Measurements from ENCODE around the gene SLC37A1. TPM values are rescaled to one million over a fixed set of nuclear protein-coding genes. Genes with fewer than 3 reads are reported as not detected.
A peak's percentile ranks its signal among the peaks of the same experiment; 100 is the strongest.

The SLC37A1 gene
- total and polyA plus RNA-seq, 8 donors: 4.7 to 14.3 (median 7.9) TPM

DNA sequence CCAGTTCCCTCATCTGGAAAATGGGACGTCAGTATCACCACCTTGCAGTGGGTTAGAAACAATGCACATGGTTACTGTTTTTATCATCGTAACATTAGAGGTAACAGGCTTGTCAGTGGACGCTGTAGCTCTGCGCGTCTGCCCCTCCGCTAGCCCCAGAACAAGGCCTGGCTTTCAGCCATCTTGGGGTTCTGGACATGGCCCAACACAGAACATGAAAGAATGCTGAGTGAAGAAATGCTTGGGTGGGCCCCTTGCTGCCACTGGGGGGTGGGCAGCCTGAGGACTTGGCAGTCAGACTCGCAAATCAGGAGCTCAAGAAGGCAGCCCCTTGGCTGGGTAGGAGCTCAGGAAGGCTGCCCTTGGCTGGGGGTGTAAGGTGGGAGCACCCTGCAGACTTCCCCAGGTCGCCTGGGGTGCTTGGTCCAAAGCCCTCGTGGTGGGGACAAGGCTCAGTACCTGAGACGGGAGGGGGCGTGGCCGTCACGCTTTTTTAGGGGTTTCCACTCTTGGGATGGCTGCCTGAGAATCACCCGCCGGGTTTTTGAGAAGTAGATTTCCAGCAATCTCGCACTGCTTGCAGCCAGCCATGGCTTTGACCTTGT is 51.7 kb downstream of the SLC37A1 start:
- FAIRE-seq (no peak), ATAC-seq (no peak), DNase-seq (peak in 2 of 6 donors; percentile 34 to 42)
- Histone ChIP-seq H3K27ac (no peak overlapping the region), H3K27me3 (no peaks in the 10 kb centered on the region), H3K9me3 (no peaks in the 10 kb centered on the region), H3K4me1 (no peaks in the 10 kb centered on the region), H3K4me3 (no peak overlapping the region), H3K36me3 (peaks cover 0 to 22% (median 0%) of the 10 kb centered on the region in 3 donors)
- WGBS, 2 donors: 90 to 96% methylated on average over 16 of the region's 16 CpGs
- no peak for TF ChIP-seq CTCF (IDR thresholded peaks at IDR 0.05)
- intact Hi-C loops (cut with DNase I): no loop called here

- FAIRE-seq: no peak
- no peak for TF ChIP-seq CTCF (IDR thresholded peaks at IDR 0.05)
- Histone ChIP-seq H3K4me1 (no peaks in the 10 kb centered on the region), H3K27me3 (no peaks in the 10 kb centered on the region), H3K27ac (no peak overlapping the region), H3K36me3 (peaks cover 0 to 19% (median 0%) of the 10 kb centered on the region in 3 donors), H3K9me3 (no peaks in the 10 kb centered on the region), H3K4me3 (no peak overlapping the region)
- no peak for ATAC-seq
- DNase-seq: peak in 2 of 6 donors; percentile 35 to 55
- intact Hi-C loops (cut with DNase I): no loop called here
- 89 to 92% methylated on average over 13 of the region's 13 CpGs for WGBS, 2 donors
These were observed 52.4 kb downstream of the SLC37A1 start for GRCh38 chr21:42565886-42566523.

- FAIRE-seq (no peak), DNase-seq (peak in 2 of 6 donors; percentile 43 to 53), ATAC-seq (no peak)
- H3K27ac ChIP-seq: no peak overlapping the region
- WGBS, 2 donors: 87 to 92% methylated on average over 16 of the region's 16 CpGs
- intact Hi-C loops (cut with DNase I): no loop called here
- H3K4me3 ChIP-seq: no peak overlapping the region
- H3K27me3 ChIP-seq: no peaks in the 10 kb centered on the region
- no peak for TF ChIP-seq CTCF (IDR thresholded peaks at IDR 0.05)
- H3K36me3 ChIP-seq: peaks cover 0 to 16% (median 0%) of the 10 kb centered on the region in 3 donors
- no peaks in the 10 kb centered on the region for H3K9me3 ChIP-seq
- no peaks in the 10 kb centered on the region for H3K4me1 ChIP-seq
These were observed 53.0 kb downstream of the SLC37A1 start for GRCh38 chr21:42566524-42567213.

DNA sequence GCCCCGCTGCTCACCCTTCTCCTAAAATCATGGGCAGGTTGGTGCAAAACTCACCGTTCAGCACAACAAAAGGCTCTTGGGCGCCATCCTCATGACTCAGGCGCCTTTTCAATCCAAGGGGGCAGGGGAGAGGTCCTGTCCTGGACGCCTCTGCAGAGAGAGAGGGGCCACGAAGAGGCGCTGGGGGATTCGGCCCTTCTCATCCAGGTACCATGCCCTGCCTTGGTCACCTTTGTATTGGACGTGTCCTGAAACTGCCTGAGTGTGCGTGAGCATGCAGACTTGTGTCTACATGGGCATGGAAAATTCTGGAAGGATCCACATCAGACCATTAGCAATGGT is 53.5 kb downstream of the SLC37A1 start:
- no peak for FAIRE-seq

More for the DNA sequence above, 53.5 kb downstream of the SLC37A1 start:
- intact Hi-C loops (cut with DNase I): no loop called here
- Histone ChIP-seq H3K9me3 (no peaks in the 10 kb centered on the region), H3K4me3 (no peak overlapping the region), H3K36me3 (peaks cover 0 to 14% (median 0%) of the 10 kb centered on the region in 3 donors), H3K27ac (no peak overlapping the region), H3K27me3 (no peaks in the 10 kb centered on the region), H3K4me1 (no peaks in the 10 kb centered on the region)
- no peak for TF ChIP-seq CTCF (IDR thresholded peaks at IDR 0.05)
- DNase-seq: peak in 1 of 6 donors; percentile 41
- no peak for ATAC-seq
- 91 to 95% methylated on average over 10 of the region's 10 CpGs for WGBS, 2 donors
